WERI-Rb-1 (cell line): ENCODE results near the gene ASCC3.

Source experiments
- DNase-seq: peaks from one replicate; pipeline ENCODE4 v3.0.0-alpha.2; 2020
- H3K27ac ChIP-seq: fragments of 250-450 bp; sonication (Bioruptor Pico); 2 replicates; pipeline ENCODE4 v1.5.1; 2020; ENCODE audit warnings: mild to moderate bottlenecking, moderate library complexity
- H3K27me3 ChIP-seq: fragments of 250-450 bp; sonication (Bioruptor Pico); 2 replicates; pipeline ENCODE4 v1.5.1; 2021; ENCODE audit warnings: mild to moderate bottlenecking, low read depth, moderate library complexity; ENCODE audit not compliant: insufficient read depth, severe bottlenecking
- H3K36me3 ChIP-seq: fragments of 250-450 bp; sonication (Bioruptor Pico); 2 replicates; pipeline ENCODE4 v1.5.1; 2020; ENCODE audit warnings: mild to moderate bottlenecking, moderate library complexity
- H3K4me3 ChIP-seq: 2 replicates; pipeline ENCODE4 v1.5.1; 2011; ENCODE audit warnings: low read depth, mild to moderate bottlenecking, control low read depth, low read length
- H3K9me3 ChIP-seq: fragments of 250-450 bp; sonication (Bioruptor Pico); 2 replicates; pipeline ENCODE4 v1.5.1; 2021; ENCODE audit warnings: mild to moderate bottlenecking, moderate library complexity; ENCODE audit not compliant: severe bottlenecking
- TF ChIP-seq, protein P1 (sequence below): IDR thresholded peaks from 2 replicates; pipeline ENCODE4 v1.5.1; 2011; ENCODE audit warnings: low read depth, mild to moderate bottlenecking, control low read depth, inconsistent platforms, low read length

The ASCC3 gene

DNA sequence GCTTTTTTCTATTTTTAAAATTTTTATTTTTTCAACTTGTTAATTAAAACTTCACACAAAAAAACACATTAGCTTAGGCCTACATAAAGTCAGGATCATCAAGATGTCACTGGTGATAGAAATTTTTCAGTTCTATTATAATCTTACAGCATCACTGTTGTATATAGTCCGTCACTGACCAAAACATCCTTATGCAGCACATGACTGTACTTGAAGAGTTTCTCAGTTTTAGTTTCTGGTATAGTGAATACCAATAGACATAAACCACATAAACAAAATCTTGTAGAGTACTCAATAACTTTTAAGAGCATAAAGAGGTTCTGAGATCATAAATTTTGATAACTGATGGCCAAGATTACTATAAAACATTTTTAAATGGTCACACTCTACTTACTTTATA lies 71.8 kb downstream of the ASCC3 start:
- TF ChIP-seq, protein P1, sequence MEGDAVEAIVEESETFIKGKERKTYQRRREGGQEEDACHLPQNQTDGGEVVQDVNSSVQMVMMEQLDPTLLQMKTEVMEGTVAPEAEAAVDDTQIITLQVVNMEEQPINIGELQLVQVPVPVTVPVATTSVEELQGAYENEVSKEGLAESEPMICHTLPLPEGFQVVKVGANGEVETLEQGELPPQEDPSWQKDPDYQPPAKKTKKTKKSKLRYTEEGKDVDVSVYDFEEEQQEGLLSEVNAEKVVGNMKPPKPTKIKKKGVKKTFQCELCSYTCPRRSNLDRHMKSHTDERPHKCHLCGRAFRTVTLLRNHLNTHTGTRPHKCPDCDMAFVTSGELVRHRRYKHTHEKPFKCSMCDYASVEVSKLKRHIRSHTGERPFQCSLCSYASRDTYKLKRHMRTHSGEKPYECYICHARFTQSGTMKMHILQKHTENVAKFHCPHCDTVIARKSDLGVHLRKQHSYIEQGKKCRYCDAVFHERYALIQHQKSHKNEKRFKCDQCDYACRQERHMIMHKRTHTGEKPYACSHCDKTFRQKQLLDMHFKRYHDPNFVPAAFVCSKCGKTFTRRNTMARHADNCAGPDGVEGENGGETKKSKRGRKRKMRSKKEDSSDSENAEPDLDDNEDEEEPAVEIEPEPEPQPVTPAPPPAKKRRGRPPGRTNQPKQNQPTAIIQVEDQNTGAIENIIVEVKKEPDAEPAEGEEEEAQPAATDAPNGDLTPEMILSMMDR: no peak
- H3K9me3 ChIP-seq: no peaks in the 10 kb centered on the region
- DNase-seq: no peak
- H3K27me3 ChIP-seq: no peaks in the 10 kb centered on the region
- H3K36me3 ChIP-seq: peaks cover 10% of the 10 kb centered on the region
- H3K27ac ChIP-seq: no peak overlapping the region
- no peak overlapping the region for H3K4me3 ChIP-seq

DNA sequence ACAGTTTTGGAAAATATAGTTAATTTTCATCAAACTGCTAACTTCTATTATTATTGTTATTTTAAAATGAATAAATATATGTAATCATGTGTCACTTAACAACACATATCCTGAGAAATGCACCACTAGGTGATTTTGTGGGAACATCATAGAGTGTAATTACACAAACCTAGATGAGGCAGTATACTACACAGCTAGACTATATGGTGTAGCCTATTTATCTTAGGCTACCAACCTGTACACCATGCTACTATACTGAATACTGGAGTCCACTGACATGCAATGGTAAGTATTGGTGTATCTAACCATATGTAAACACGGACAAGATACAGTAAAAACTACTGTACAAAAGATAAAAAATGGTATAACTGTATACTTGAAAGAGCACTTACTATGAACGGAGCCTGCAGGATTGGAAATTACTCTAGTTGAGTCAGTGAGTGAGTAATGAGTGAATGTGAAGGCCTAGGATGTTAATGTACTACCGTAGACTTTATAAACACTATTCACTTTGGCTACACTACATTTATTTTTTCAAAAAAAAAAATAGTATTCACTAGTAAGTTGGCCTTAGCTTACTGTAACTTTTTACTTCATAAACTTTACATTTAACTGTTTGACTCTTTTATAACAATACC lies 72.4 kb downstream of the ASCC3 start:
- Histone ChIP-seq H3K4me3 (no peak overlapping the region), H3K27me3 (no peaks in the 10 kb centered on the region), H3K27ac (no peak overlapping the region), H3K36me3 (peaks cover 10% of the 10 kb centered on the region), H3K9me3 (no peaks in the 10 kb centered on the region)
- TF ChIP-seq, protein P1: no peak
- no peak for DNase-seq

DNA sequence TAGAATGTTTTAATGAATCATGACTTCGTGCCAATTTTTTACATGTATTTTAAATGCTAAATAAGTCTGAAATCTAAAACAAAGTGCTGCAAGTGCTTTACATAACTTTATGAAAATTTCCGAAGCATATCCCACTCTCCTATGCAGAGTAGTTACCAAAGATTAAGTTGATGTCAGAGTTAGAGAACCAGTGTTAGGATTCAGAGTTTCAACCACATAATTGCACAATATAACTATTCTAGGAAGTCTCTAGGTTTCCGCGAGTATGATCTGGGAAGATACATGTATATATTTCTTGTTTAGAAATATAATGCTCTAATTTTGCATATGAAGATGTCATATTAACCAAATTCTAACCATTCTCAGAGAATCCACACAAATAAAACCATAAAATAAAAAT lies 74.8 kb downstream of the ASCC3 start:
- Histone ChIP-seq H3K27me3 (no peaks in the 10 kb centered on the region), H3K9me3 (no peaks in the 10 kb centered on the region), H3K4me3 (no peak overlapping the region), H3K36me3 (peaks cover 10% of the 10 kb centered on the region), H3K27ac (no peak overlapping the region)
- DNase-seq: no peak
- TF ChIP-seq, protein P1: no peak

DNA sequence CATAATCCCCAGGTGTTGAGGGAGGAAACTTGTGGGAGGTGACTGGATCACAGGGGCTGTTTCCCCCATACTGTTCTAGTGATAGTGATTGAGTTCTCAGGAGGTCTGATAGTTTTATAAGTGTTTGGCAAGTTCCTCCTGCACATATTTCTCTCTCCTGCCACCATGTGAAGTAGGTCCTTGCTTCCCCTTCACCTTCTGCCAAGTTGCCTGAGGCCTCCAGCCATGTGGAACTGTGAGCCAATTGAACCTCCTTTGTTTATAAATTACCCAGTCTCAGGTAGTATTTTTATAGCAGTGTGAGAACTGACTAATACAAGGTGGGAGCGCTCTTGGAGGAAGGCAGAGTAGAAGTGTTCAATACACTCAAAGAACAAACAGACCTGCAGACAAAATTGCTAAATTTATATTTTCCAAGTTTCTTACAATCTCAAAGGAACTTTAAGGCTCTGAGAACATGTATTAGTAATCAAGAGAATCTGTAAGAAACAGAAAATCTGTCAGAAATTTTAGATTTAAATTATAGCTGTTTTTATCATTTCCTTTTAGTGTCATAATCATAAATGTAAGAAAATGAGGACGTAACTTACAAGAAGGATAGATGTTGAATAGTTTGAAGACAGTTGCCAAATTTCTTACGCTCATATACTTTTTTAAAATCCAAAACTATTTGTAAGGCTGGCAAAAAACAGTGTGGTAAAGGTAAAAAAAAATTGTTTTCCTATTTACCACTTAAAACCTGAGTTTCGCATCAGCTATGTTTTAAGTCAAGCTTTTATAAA lies 77.7 kb downstream of the ASCC3 start:
- Histone ChIP-seq H3K9me3 (no peaks in the 10 kb centered on the region), H3K27me3 (no peaks in the 10 kb centered on the region), H3K4me3 (no peak overlapping the region), H3K36me3 (peaks cover 18% of the 10 kb centered on the region), H3K27ac (no peak overlapping the region)
- no peak for DNase-seq
- TF ChIP-seq, protein P1: no peak

- TF ChIP-seq, protein P1: no peak
- Histone ChIP-seq H3K36me3 (peaks cover 32% of the 10 kb centered on the region), H3K27me3 (no peaks in the 10 kb centered on the region), H3K4me3 (no peak overlapping the region), H3K27ac (no peak overlapping the region), H3K9me3 (no peaks in the 10 kb centered on the region)
- DNase-seq: no peak
Observed at GRCh38 chr6:100801036-100801435, 80.1 kb downstream of the ASCC3 start.
